Thyroid gland (tissue), 4 donors: Measurements from ENCODE around the gene PRSS33. TPM values are rescaled to one million over a fixed set of nuclear protein-coding genes. Genes with fewer than 3 reads are reported as not detected.

Experiments
- DNase-seq, 2 donors: peaks; one replicate each; pipeline ENCODE4 v3.0.0-alpha.2; 2019
- H3K27ac ChIP-seq, 3 donors: fragments of 200-600 bp; sonication (generic); 1 replicate in 2 of 3; 2 replicates in 1 of 3; pipeline ENCODE4 v1.5.1; 2016 to 2019; ENCODE audit warnings: mild to moderate bottlenecking in 1 of 3, moderate library complexity in 1 of 3
- H3K27me3 ChIP-seq: fragments of 200-600 bp; sonication (generic); one replicate; pipeline ENCODE4 v1.5.1; 2019
- H3K36me3 ChIP-seq, 2 donors: fragments of 200-600 bp; sonication (generic); one replicate each; pipeline ENCODE4 v1.5.1; 2016 to 2019
- H3K4me1 ChIP-seq, 2 donors: fragments of 200-600 bp; sonication (generic); one replicate each; pipeline ENCODE4 v1.5.1; 2017 to 2019
- H3K4me3 ChIP-seq, 3 donors: fragments of 200-600 bp; sonication (generic); replicated peaks in 1 of 3; 1 replicate in 2 of 3; 2 replicates in 1 of 3; pipeline ENCODE4 v1.5.1; 2016; ENCODE audit warnings: mild to moderate bottlenecking in 1 of 3
- H3K9me3 ChIP-seq: fragments of 200-600 bp; sonication (generic); one replicate; pipeline ENCODE4 v1.5.1; 2017
- CTCF ChIP-seq, 6 experiments: fragments of 200-600 bp in 3 of 6; fragments of 450-650 bp in 3 of 6; sonication (generic) in 3 of 6; IDR thresholded peaks; one replicate each; pipeline ENCODE4 v1.5.1; 2016 to 2019; ENCODE audit warnings: antibody characterized with exemption in 6 of 6, mild to moderate bottlenecking in 2 of 6, inconsistent platforms in 1 of 6, moderate library complexity in 1 of 6
- POLR2A ChIP-seq, 2 donors: fragments of 450-650 bp; IDR thresholded peaks; one replicate each; pipeline ENCODE4 v1.6.1; 2017; ENCODE audit warnings: antibody characterized with exemption in 2 of 2, mild to moderate bottlenecking in 2 of 2, moderate library complexity in 1 of 2
- WGBS, 2 donors: methylation state at CpG; one replicate each; pipeline ENCODE4 v1.1.5; 2017; 5-methylcytosine and 5-hydroxymethylcytosine counted together
- intact Hi-C: fragments of 100-400 bp; cut with DNase I; formaldehyde crosslinking; loops from one replicate; pipeline ENCODE4 v1.15.1; 2023
- total RNA-seq, 4 donors: library from RNA; depleted of rRNA; stranded (reverse); fragments of >200 nt; gene quantifications; one replicate each; pipeline ENCODE4 v1.2.3, GENCODE V29; 2016

The PRSS33 gene
- total RNA-seq, 4 donors from 2014 or later: not detected

- DNase-seq: no peak
- Histone ChIP-seq H3K4me1 (no peaks in the 10 kb centered on the region), H3K27ac (no peak overlapping the region), H3K9me3 (no peaks in the 10 kb centered on the region), H3K36me3 (no peaks in the 10 kb centered on the region), H3K4me3 (no peak overlapping the region), H3K27me3 (no peaks in the 10 kb centered on the region)
- 78 to 83% methylated on average over 21 to 24 of the region's 26 CpGs for WGBS, 2 donors
- intact Hi-C loops: no loop called here
- TF ChIP-seq CTCF (IDR thresholded peaks at IDR 0.05): no peak
- TF ChIP-seq POLR2A (IDR thresholded peaks at IDR 0.05): no peak
Measured at GRCh38 chr16:2825049-2825742, 37.8 kb upstream of the PRSS33 start.

GRCh38 chr16:2824626-2825025 lies 37.3 kb upstream of the PRSS33 start:
- intact Hi-C loops: no loop called here
- no peaks in the 10 kb centered on the region for H3K9me3 ChIP-seq
- 83 to 88% methylated on average over 7 to 10 of the region's 10 CpGs for whole genome bisulfite sequencing, 2 donors
- no peak for DNase-seq
- H3K27me3 ChIP-seq: no peaks in the 10 kb centered on the region
- no peak overlapping the region for H3K4me3 ChIP-seq
- H3K27ac ChIP-seq: no peak overlapping the region
- TF ChIP-seq POLR2A (IDR thresholded peaks at IDR 0.05) (no peak), CTCF (IDR thresholded peaks at IDR 0.05) (no peak)
- no peaks in the 10 kb centered on the region for H3K36me3 ChIP-seq
- H3K4me1 ChIP-seq: no peaks in the 10 kb centered on the region

- no peak for DNase-seq
- no peaks in the 10 kb centered on the region for H3K27me3 ChIP-seq
- H3K36me3 ChIP-seq: no peaks in the 10 kb centered on the region
- H3K4me1 ChIP-seq: no peaks in the 10 kb centered on the region
- intact Hi-C loops: no loop called here
- H3K9me3 ChIP-seq: no peaks in the 10 kb centered on the region
- TF ChIP-seq POLR2A (IDR thresholded peaks at IDR 0.05) (no peak), CTCF (IDR thresholded peaks at IDR 0.05) (no peak)
- WGBS, 2 donors: 41 to 44% methylated on average over 4 of the region's 4 CpGs
- no peak overlapping the region for H3K27ac ChIP-seq
- no peak overlapping the region for H3K4me3 ChIP-seq
Measured at GRCh38 chr16:2822496-2822895, 35.1 kb upstream of the PRSS33 start.

- Histone ChIP-seq H3K4me1 (no peaks in the 10 kb centered on the region), H3K27ac (no peak overlapping the region), H3K36me3 (no peaks in the 10 kb centered on the region), H3K27me3 (no peaks in the 10 kb centered on the region), H3K9me3 (no peaks in the 10 kb centered on the region), H3K4me3 (no peak overlapping the region)
- TF ChIP-seq CTCF (IDR thresholded peaks at IDR 0.05): no peak
- no peak for TF ChIP-seq POLR2A (IDR thresholded peaks at IDR 0.05)
- no peak for DNase-seq
- 66 to 68% methylated on average over 8 of the region's 8 CpGs for WGBS, 2 donors
- intact Hi-C loops: no loop called here
Measured at GRCh38 chr16:2822158-2822495, 34.8 kb upstream of the PRSS33 start.

GRCh38 chr16:2821487-2822157 lies 34.3 kb upstream of the PRSS33 start:
- H3K9me3 ChIP-seq: no peaks in the 10 kb centered on the region
- H3K4me1 ChIP-seq: no peaks in the 10 kb centered on the region
- TF ChIP-seq POLR2A (IDR thresholded peaks at IDR 0.05) (no peak), CTCF (IDR thresholded peaks at IDR 0.05) (no peak)
- WGBS, 2 donors: 78 to 87% methylated on average over 9 of the region's 9 CpGs
- intact Hi-C loops: no loop called here
- no peaks in the 10 kb centered on the region for H3K27me3 ChIP-seq
- DNase-seq: no peak
- no peaks in the 10 kb centered on the region for H3K36me3 ChIP-seq
- no peak overlapping the region for H3K27ac ChIP-seq
- H3K4me3 ChIP-seq: no peak overlapping the region
